HUDEP-2 (cell line): ENCODE data around the gene NTM.

ENCODE experiments used
- DNase-seq, 76 experiments: peaks; one replicate each; lab custom pipeline; 2025; ENCODE audit not compliant: unreplicated experiment in 76 of 76; lab: John Stamatoyannopoulos, UW

NTM gene

GRCh38 chr11:132196928-132197327 lies 826.5 kb downstream of the NTM start:
- no peak for DNase-seq

DNA sequence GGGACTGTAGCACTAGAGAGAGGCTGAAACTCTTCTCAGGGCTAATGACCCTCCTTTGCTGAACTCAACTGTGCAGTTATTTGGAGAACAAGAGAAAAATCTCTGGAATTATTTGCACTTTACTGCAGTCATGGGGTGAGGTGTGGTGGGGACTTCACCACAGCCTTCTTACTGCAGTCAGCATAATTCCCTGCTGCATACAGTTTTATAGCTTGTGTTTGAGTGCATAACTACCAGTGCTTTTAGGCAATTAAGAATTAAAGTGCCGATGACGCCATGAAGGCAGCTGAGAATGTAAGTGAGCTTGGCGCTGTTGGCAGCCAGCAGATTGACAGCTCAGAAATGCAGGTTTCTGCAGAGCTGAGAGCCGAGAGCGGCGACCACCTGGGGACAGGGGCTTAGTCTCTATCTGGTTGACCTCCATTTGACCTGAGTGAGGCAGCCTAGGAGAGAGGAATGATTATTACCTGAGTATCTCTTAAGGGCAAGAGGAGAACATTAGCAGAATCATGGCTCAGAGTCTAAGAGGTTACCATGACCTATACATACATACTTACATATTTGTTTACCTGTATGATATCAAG lies 830.0 kb downstream of the NTM start:
- DNase-seq, result no peak

GRCh38 chr11:132202621-132203020 lies 832.2 kb downstream of the NTM start:
- no peak for DNase-seq

DNA sequence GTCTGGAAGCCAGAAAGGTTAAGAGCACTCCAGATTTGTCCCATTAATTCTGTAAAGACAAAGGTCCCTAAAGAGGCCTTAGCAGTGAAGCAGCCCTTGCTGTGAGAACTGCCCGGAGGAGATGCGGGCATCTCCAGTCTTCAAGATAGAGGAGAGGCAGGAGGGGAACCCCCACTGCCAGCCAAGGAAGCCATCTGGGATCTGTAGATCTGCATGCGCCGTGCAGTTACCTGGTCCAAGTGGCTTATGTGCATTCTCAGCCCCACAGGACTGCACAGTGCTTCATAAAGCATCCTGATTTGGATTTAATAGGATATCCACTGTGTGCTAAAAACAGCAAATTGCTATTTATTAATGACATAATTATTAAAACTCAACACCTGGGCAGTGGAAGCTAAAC lies 834.6 kb downstream of the NTM start:
- DNase-seq, result no peak

GRCh38 chr11:132205496-132205895 lies 835.1 kb downstream of the NTM start:
- no peak for DNase-seq

GRCh38 chr11:132206993-132207392 lies 836.6 kb downstream of the NTM start:
- DNase-seq, result no peak

DNA sequence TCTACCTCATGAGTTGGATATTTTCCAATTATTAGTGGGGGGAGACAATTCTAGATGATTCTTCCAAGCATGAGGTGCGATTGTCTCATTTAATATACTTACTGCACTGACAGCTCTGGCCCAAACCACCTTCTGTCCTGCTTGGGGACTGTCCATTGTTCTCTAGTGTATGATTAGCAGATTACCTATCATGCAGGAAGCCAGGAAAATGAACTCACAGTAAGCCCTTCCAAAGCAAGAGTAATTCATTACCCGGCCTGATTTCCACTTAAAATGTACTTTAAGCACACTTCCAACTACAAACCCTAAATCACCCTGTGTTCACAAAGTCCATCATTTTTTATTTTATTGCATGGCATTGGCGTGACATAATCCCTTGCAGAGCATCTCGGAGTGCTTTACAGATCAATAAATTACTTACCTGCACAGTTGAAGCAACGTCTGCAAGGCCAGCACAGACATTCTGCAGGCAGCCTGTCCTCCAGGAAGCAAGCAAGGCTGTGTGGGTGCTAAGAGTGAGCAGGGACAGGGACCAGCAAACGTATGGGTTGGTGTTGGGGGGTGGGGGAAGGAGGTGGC lies 838.2 kb downstream of the NTM start:
- DNase-seq, result no peak

GRCh38 chr11:132211479-132211878 lies 841.1 kb downstream of the NTM start:
- DNase-seq, result no peak

- no peak for DNase-seq
These were observed 847.4 kb downstream of the NTM start for GRCh38 chr11:132217856-132218255.

DNA sequence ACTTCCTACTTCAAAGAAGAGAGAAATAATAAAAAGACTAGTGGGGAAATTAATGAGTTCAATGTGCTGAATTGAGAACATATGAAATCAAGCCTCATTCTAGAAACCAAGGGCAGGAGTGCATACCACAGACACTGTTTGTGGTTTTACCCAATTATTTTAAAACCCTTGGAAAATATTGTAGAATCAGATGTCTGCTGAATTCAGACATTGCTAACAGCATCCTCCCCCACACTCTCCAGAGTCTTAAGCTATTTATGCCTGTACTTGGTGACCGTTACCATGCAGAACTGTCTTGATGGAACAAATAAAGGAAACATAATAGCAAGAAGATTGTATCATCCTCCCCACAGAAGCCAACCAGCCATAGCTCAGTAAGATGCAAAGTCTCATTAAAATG lies 850.1 kb downstream of the NTM start:
- DNase-seq, result no peak

DNA sequence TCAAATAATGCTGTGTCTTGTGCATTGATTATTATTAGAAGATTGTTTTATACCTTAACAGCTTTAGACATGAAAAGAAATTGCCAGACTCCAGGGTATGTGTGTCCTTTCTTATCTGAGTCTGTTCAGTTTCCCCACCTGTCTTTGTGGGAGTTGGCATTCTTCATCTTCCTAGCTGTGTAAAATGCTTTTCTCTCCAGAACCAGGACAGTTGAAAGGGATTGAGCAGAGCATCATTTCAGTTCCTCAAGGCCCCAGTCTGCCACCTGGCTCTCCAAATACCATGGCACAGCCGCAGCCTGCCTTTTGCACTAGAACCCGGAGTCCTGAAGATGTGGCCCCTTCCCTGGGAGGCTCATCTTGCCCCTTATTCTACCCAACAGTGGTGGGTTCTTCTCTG lies 851.9 kb downstream of the NTM start:
- DNase-seq, result no peak

DNA sequence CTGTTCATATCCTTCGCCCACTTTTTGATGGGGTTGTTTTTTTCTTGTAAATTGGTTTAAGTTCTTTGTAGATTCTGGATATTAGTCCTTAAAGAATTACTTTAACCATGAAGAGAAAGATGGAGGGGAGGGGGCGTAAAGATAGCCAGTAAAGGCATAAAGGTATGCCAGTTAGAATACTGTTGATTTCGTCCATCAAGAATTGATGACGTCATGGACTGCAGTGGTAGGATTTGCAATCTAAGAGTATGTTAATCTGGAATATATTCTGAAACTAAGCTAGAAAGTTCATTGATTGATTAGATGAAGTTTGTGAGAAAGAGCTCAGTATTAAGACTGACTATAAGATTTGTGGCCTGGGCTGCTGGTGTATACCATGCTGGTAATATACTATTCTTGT lies 856.1 kb downstream of the NTM start:
- no peak for DNase-seq

- no peak for DNase-seq
These were observed 858.4 kb downstream of the NTM start for GRCh38 chr11:132228746-132229325.

- no peak for DNase-seq
These were observed 861.4 kb downstream of the NTM start for GRCh38 chr11:132231656-132232347.

GRCh38 chr11:132234878-132235277 lies 864.5 kb downstream of the NTM start:
- no peak for DNase-seq

GRCh38 chr11:132237781-132238180 lies 867.4 kb downstream of the NTM start:
- DNase-seq, result no peak

GRCh38 chr11:132238331-132238866 lies 868.0 kb downstream of the NTM start:
- DNase-seq, result no peak

DNA sequence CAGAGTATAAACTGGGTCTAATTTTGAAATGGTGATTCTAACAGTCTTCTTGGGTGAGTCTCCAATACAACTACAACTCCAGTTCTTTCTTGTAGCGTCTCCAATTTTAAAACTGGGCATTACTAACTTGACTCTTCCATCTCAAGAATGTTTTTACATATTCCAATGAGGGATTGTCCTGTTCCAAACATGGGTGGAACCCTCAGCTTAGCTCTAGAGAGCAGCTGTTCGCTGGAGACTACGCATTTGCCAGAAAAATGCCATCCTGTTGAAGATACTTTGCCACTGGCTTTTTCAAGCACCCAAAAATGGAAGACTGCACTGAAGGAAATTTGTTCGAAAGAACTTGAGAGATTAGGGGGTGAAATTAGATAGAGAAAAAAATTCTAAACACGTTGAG lies 870.0 kb downstream of the NTM start:
- DNase-seq, result no peak

DNA sequence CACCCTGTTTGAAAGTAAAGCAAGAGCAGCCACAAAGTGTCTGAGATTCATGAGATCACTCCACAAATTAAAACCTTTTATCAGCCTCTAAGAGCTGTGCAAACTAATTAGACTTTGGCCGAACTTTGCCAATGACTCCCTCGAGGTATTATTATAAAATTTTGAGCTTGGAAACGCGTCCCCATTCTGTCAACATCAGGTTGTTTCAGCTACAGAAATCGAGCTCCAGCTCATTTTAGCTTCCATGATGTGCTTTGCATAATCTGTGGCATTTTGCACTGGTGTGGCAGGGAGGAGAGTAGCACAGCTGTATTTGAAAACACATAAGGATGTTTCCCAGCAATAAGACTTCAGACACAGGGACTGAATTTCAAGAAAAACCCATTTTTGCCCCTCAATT lies 872.2 kb downstream of the NTM start:
- DNase-seq, result no peak

GRCh38 chr11:132244846-132245245 lies 874.4 kb downstream of the NTM start:
- DNase-seq, result no peak

- DNase-seq, result no peak
These were observed 875.3 kb downstream of the NTM start for GRCh38 chr11:132245403-132246385.
